Adipose tissue (tissue), 3 donors: ENCODE results near the gene NAV2. TPM values are rescaled to one million over a fixed set of nuclear protein-coding genes. Genes with fewer than 3 reads are reported as not detected.

Source experiments
- H3K27ac ChIP-seq: one replicate; pipeline ENCODE4 v1.5.1; 2013; ENCODE audit warnings: low read depth, low read length
- WGBS, 3 donors: extraction: QIAGEN DNeasy Blood & Tissue Kit; methylation state at CpG; one replicate each; pipeline ENCODE4 v1.1.7; 2013; 5-methylcytosine and 5-hydroxymethylcytosine counted together
- polyA plus RNA-seq, 3 donors: library from polyadenylated mRNA; stranded (reverse); fragments of 200-250 nt; gene quantifications; one replicate each; pipeline ENCODE4 v1.2.3, GENCODE V29; 2013
- donor health status: healthy with polysubstance abuse.
- donor health status: Bipolar disorder and iron deficiency.
- donor health status: healthy.

The NAV2 gene
- polyA plus RNA-seq, 3 donors: 3.9 to 5.1 (median 4.8) TPM

DNA sequence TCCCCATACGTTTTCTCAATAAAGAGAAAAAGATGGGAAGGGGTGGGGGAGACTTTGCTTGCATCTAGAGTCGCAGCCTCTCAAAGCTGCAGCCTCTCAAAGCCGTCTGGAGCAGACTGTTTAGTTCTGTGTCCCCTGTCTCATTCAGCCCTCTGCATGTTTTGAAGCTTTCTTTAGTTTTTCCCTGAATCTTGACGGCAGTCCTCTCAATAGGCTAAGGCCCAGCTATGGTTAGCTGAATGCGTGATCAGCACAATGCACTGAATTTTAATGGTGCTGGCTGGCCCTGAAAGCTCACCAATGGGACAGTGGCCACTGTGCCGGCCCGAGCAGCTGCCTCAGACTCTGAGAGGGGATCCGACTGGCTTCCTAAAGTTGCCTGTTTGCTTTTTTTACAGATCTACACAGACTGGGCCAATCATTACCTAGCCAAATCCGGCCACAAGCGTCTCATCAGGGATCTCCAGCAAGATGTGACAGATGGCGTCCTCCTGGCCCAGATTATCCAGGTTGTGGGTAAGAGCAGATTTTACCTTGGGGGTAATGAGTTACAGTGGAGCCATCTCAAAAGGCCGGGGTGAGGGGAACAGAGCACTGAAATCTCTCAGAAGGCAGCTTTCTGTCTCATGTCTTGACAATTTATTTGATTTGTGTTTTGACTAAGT, 119.6 kb downstream of the NAV2 start:
- 88 to 96% (median 93%) methylated on average over 12 of the region's 12 CpGs for WGBS, 3 donors
- no peak overlapping the region for H3K27ac ChIP-seq

DNA sequence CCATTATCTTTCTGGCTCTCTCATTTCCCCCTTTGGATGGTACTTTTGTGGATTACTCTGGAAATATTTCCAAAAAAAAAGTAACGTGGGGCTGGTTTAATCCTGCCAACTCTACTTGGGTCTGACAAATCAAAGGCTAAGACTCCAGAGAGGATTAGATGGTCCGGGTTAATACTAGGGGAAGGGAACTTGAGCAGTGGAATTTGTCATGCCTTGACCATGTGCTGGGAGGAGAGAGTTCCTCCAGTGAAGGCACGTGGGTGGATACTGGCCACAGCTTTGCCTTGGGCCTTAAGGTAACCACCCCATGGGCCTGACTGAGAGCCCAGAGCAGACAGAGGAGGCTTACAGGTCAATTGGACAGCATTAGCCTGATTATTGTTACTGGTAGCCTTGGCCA, 120.3 kb downstream of the NAV2 start:
- 89 to 94% (median 91%) methylated on average over 3 of the region's 3 CpGs for WGBS, 3 donors

DNA sequence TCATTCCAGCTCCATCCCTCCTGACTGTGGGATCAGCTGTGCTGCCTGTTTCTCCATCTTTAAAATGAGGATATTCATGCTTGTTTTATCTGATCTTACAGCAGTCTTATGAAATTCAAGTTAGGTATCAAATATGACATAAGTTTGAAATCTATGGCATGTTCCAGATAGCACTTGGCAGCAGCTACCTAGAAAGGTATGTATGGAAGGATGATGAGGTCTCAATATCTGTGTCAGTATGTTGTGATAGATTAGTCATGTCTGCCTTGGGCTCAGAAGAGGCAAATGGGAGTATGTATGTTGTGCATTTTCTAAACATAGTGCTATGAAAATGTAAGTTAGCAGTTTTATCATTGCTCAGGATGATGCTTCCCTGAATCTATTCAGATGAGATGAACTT, 122.1 kb downstream of the NAV2 start:
- no peak overlapping the region for H3K27ac ChIP-seq

More for the DNA sequence above, 120.3 kb downstream of the NAV2 start:
- no peak overlapping the region for H3K27ac ChIP-seq

DNA sequence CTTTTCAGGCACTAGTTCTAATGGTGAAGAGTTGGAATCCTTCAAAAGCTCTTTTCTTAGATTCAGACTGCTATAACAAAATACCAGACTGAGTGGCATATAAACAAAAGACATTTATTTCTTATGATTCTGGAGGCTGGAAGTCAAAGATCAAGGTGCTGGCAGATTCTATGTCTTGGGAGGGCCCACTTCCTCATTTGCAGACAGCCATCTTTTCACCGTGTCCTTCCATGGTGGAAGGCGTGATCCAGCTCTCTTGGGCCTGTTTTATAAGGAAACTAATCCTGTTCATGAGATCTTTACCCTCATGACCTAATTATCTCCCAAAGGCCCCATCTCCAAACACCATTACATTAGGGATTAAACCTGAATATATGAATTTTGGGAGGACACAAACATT, 124.0 kb downstream of the NAV2 start:
- H3K27ac ChIP-seq: no peak overlapping the region
- WGBS, 3 donors: 90 to 98% (median 98%) methylated on average over 2 of the region's 2 CpGs

DNA sequence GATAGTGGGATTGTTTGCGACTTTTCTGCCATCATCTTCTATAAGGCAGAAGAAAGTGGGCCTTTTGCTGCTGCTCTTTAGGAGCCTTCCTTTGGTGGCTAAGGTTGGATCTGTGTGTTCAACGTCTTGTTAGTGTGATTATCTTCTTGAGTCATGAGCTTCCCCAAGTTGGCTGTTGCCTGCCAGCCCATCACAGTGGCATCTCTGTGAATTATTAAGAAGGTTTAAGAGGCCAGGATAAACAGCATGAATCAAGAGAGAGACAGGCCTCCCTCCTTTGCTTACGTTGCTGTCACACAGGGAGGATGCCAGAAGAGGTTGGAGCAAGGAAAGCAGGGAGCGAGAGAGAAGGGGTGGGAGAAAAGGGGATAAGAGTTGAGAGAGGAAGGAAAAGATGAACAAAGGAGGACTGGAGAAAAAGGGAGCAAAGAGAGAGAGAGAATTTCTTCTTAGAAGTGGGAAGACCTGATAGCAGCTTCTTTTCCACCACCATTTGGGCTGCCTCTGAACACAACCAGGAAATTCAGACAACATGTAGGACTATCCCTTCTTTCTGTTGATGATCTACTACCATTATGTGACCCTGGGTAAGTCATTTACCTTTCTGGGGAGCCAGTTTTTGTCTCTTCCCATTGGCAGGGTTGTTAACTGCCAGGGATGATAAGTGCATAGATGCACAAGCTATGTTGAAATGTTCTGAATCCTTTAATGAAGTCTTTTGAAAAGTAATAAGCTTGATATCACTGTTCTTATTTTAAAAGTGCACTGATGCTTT, 126.5 kb downstream of the NAV2 start:
- 81 to 92% (median 91%) methylated on average over 4 of the region's 4 CpGs for WGBS, 3 donors
- H3K27ac ChIP-seq: no peak overlapping the region

DNA sequence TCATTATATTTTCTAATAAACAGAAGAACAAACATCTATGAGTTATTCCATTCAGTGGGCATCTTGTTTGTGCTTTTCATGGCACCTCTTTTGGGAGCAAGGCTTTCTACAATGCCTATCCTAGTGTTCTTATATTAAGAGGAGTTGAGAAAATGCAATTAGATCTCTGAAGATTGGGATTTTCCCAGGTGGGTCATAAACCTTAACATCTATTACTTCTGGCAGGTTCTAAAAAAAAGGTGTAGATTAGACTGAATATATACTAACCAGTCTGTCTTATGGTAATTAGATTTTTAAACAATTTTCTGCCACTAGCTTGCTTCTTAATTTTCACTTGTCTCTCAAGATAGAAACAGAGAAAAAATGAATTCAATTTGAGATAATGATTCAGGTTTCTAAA, 128.3 kb downstream of the NAV2 start:
- H3K27ac ChIP-seq: no peak overlapping the region

DNA sequence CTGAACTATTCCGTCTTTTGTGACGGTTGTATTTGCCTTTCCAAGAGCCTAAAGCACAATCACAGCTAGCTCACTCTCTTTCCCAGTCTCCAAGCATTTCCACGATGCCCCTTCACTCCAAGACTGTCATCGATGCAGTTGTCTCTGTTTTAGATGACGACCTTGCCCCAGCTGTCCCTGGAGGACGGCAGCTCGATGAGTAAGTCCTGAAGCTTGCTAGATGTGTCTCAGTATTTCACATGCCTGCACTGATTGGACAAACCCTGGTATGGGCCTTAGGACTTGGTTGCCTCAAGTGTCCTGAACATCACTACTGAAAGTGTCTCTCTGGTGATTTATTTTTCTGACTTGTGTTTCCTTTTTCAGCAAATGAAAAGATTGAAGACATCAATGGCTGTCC, 129.9 kb downstream of the NAV2 start:
- WGBS, 3 donors: 78 to 90% (median 85%) methylated on average over 7 of the region's 7 CpGs
- H3K27ac ChIP-seq: no peak overlapping the region

DNA sequence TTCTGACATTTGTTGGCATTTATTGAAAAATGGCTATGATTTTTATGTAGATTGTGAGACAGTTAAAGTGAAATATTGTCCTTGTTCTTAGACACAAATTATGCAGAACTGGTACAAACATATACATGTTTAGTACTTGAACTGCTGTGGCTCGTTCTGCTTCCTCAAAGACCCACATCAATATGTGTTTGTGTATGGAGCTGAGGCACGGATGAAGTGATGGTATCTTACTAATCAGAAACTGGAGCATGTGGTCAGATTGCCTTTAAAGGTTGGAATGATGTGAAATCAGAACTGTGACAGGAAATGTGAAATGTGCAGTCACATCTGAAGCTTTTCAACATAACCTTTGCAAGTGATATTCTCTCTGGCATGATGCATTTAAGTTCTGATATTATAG, 130.4 kb downstream of the NAV2 start:
- no peak overlapping the region for H3K27ac ChIP-seq
- WGBS, 3 donors: 70 to 79% (median 74%) methylated on average over 2 of the region's 2 CpGs

DNA sequence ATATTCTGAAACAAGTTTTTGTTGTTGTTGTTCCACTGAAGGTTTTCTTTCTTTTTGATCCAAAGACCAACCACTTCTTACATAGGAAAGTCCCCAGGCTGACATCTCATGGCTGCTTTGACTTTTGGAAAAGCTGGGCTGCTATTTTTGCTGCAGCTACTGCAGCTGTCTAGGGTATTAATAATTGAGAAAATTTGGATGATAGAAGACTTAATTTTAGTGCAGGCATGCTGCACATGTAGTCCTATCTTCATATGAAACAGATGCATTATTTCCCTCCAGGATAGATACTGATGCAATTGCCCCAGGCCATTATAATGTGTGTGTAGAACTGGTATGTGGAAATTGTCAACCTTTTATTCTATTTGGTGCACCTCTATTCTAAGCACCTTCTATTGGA, 131.4 kb downstream of the NAV2 start:
- no peak overlapping the region for H3K27ac ChIP-seq

DNA sequence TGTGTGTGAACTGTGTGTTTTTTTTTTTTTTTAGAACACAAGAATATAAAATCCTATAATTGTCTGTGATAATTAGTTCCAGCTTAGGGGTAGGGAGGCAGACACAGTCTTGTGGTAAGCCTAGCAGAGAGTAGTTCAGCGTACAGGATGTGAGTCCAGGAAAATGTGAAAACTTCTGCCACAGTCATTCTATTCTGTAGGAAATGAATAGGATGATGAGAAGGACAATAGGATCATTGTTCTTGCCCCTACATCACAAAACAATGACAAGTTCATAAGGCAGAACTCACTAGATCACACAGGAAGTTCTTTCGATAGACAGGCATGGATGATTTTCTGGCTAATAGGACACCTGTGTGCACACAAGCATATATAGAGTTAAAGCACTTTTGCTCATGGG, 132.2 kb downstream of the NAV2 start:
- H3K27ac ChIP-seq: no peak overlapping the region
- 90 to 93% (median 91%) methylated on average over 2 of the region's 2 CpGs for WGBS, 3 donors

DNA sequence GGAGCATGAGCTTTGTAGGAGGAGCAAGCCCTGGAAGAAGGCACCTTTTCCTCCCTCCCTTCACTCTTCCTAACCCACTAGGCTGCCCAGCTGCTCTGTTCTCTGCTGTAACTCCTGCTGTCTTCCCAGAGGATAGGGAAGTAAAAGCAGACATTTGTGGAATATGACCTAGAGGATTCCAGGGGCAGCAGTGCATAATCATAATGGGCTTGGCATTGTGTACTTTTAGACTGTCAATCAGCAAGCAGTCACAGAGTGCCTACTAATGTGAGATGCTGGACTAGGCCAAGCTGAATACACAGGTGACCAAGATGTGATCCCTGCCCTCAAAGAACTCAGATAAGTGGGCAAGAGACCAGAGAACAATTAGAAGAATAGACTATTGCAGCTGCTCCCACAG, 133.0 kb downstream of the NAV2 start:
- no peak overlapping the region for H3K27ac ChIP-seq

DNA sequence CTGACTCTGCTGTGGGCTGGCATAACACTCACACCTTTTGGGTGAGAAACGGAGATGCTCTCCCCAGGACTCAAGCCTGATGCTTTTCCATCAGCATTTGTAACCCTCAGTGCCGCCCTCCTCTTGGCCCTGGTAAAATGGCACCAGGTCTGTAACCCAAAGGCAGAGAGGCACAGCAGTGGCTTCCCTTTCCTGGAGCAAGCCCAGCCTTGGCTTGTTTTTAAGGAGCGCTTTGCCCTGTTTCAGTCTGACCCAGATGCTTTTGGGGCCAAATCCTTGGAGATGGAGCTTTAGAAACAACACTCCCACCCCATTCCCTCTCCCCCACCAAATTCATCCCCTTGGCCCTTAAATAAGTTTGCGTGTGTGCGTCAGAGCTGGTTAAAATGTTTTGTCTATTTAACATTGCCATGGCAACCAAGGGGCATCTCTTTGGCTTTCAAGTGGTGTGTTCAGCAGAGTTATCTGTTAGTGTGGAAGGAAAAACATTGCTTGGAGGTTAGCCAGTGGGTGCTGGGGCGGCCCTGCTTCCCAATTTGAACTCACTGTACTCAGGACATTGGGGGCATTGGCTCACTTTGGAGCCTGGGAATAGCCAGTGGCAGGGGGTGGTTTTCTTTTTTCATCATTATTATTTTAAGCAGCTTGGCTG, 134.1 kb downstream of the NAV2 start:
- 80 to 94% (median 81%) methylated on average over 6 of the region's 6 CpGs for WGBS, 3 donors
- no peak overlapping the region for H3K27ac ChIP-seq

DNA sequence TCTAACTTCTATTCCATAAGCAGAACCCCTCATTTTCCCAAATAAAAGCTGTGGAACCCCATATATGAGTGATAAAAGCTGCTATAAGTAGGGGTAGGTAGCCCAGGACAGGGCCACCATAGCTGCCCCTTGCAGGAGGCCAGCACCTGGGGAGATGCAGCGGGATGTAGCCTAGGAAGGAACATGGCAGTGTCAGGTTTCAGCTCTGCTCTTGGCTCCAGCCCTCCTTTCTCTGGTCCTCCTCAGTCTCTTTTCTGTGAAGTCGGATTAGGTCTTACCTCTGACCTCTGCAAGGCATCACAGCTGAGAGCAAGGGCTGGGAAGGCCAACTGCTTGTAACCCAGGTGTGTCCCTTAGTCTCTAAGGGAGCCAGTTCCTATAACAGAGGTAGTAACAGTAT, 135.6 kb downstream of the NAV2 start:
- WGBS, 3 donors: 90 to 94% (median 91%) methylated on average over 2 of the region's 2 CpGs
- no peak overlapping the region for H3K27ac ChIP-seq

DNA sequence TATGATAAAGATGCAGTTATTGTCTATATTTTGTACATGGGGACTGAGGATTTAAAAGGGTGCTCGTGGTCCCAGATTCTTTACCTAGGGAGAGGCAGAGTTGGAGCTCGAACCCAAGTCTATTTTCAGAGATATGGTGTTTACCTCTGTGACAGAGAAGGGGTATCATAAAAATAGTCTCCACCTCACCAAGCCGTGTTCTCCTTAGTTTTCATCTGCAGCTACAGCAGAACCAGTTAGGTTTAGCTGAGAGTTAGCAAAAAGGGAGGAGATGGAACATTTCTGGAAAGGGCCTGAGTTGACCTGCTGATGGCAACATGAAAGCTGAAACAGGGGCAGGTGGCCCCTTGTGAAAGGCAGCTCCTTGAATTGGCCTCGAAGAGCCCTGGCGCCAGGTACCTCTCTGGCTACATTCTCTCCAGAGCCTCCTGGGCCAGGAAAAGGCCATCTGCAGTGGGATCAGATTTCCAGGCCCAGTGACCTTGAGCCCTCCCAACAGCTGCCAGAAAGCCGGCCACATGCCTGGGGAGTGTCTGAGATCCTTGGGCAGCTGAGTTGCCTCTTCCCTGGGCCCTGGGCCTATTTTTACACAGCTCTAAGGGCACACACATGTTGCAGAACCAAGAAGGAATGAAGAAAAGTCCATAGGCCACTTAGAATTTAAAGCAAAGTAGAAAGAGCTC, 136.6 kb downstream of the NAV2 start:
- WGBS, 3 donors: 54 to 83% (median 83%) methylated on average over 6 of the region's 6 CpGs

DNA sequence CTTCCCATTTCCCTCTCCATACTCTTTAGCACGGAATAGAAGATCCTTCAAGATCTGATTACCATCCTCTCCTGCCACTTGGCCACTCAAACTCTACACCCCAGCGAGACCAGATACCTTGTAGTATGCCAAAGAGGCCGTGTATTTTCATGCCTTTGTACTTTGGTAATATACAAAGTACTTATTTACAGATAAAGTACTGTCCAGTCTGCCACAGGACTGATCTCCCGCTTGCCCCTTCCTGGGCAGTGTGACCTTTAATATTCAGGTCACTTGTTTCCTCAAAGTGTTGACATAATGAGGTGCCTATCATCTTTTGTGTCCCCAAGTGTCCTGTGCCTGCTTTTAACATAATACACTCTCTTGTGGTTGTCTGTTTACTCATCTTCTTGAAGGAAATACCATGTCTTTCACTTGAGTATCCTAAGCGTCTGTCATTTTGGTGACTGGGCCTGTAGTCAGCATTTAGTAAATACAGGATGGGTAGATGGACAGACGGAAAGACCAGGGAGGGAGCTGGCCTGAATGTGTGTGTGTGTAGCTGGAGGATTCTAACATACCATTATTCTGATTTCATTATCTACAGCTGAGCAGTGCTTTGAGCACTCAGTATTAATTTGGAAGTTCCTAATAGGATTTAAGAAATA, 137.4 kb downstream of the NAV2 start:
- no peak overlapping the region for H3K27ac ChIP-seq
- 87 to 92% (median 90%) methylated on average over 6 of the region's 6 CpGs for WGBS, 3 donors

More for the DNA sequence above, 136.6 kb downstream of the NAV2 start:
- no peak overlapping the region for H3K27ac ChIP-seq

DNA sequence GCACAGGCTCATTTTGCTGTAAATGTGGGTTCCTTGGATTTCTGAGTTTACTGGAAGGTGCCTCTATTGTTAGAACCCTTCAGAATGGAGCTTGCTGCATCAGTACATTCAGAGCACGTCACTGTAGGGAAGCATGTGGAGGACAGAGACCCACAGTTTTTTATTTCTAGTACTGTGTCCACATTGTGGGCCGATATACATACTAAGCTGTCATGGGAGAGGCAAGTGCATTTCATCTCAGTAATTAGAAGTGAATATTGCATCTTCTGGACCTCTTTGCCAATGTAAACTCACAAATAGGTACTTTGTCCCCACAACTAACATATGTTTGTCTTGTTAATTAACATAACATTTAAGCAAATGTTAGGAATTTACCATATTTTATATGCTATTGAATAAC, 139.7 kb downstream of the NAV2 start:
- 83 to 96% (median 93%) methylated on average over 2 of the region's 2 CpGs for WGBS, 3 donors
- no peak overlapping the region for H3K27ac ChIP-seq

DNA sequence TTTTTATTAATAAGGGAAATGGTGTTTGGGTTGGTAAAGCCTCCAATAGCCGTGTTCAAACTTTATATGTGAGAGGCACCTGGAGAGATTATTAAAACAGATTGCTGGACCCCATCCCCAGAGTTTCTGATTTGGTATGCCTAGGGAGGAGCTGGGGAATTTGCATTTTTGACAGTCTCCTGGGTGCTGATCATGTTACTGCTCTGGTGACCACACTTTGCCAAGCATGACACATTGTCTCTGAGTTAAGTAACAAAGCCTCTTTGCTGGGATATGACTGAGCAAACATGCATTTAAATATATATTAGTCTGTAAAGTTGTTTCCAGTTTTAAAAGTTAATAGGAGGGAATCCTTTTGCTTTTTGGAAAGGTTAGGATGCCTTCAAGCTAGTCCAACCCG, 140.4 kb downstream of the NAV2 start:
- 92 to 97% (median 95%) methylated on average over 2 of the region's 2 CpGs for WGBS, 3 donors
- H3K27ac ChIP-seq: no peak overlapping the region

DNA sequence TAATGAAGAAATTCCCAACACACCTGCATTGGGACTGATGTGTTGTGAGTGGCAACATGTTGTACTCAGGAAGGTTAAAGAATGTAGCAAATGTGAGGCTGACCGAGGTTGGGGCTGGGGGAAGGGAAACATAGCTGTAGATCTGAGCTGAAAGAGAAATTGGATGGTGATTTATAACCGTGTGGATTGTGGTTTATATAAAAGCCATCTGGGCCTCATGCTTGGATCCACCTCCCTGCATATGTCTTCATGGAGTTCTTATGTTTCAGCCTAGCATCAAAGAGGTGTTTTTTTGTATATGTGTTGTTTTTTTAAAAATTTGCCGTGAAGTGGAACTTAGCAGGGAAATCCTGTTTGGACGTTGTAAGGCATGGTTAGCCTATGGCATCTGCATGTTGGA, 141.3 kb downstream of the NAV2 start:
- no peak overlapping the region for H3K27ac ChIP-seq
- 43 to 61% (median 51%) methylated on average over 4 of the region's 4 CpGs for whole genome bisulfite sequencing, 3 donors

DNA sequence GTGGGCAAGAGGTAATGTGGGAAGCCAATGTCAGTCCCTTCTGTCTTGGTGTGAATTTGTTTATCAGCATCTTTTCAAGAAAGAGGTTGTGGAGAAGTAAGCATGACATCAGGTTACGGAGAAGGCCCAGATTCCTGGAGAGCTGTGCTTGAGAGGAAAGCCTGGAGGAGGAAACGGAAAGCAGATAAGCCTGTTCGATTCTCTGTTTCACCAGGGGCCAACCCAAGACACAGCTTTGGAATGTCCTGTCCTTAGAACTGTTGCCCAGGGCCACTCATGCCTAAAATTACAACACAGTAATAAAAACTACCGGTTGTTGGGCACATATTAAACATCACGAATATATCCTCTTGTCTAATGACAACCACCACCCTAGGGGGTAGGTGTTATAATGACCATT, 148.5 kb downstream of the NAV2 start:
- no peak overlapping the region for H3K27ac ChIP-seq
- WGBS, 3 donors: 75 to 84% (median 80%) methylated on average over 5 of the region's 5 CpGs
